HCT116 (cell line): ENCODE measurements around the gene CUBN. TPM values are rescaled to one million over a fixed set of nuclear protein-coding genes. Genes with fewer than 3 reads are reported as not detected.

ENCODE experiments used
- ATAC-seq: fragments of 200-7000 bp; cut with Tn5 transposase; 2 replicates; pipeline ENCODE4 v1.9.1; 2020; ENCODE audit warnings: mild to moderate bottlenecking, moderate library complexity
- BruUV-seq: library from RNA; stranded (reverse); fragments of 400-500 nt; replicated peaks from 2 replicates; lab custom pipeline; 2021; lab: Mats Ljungman, UMichigan
- CTCF ChIA-PET: fragments of 300-600 bp; sonication (Branson Sonifier 250); formaldehyde crosslinking; loops from one replicate; lab custom pipeline; 2021; ENCODE audit warnings: antibody characterized with exemption; lab: Charles Lee
- POLR2A ChIA-PET: fragments of 300-600, 350-600 bp; sonication (Branson Sonifier 250); formaldehyde crosslinking; loops from one replicate; lab custom pipeline; 2021; ENCODE audit warnings: antibody characterized with exemption; lab: Charles Lee
- RAD21 ChIA-PET, 2 experiments: fragments of 300-600 bp; sonication (Branson Sonifier 250); formaldehyde crosslinking; loops; one replicate each; lab custom pipeline; 2023; ENCODE audit warnings: low total read pairs in 2 of 2; ENCODE audit not compliant: uncharacterized antibody in 2 of 2, unreplicated experiment in 2 of 2, low non-redundant PET in 1 of 2; lab: Charles Lee
- DNase-seq: peaks from one replicate; pipeline ENCODE4 v3.0.0-alpha.2; 2010; ENCODE audit warnings: low read depth, low spot score
- H2AFZ ChIP-seq: fragments of 200-600 bp; shearing (Covaris generic), sonication (generic); 2 replicates; pipeline ENCODE4 v1.6.1; 2017; ENCODE audit warnings: low read depth, mixed run types, mixed read lengths, antibody characterized with exemption, low read length; ENCODE audit not compliant: poor library complexity, severe bottlenecking
- H3K27ac ChIP-seq: 2 replicates; pipeline ENCODE4 v1.5.1; 2012; ENCODE audit warnings: low read depth, low read length
- H3K27me3 ChIP-seq: fragments of 200-600 bp; sonication (generic); 2 replicates; pipeline ENCODE4 v1.6.1; 2016; ENCODE audit warnings: mixed run types, low read length, mixed read lengths; ENCODE audit not compliant: insufficient read depth
- H3K36me3 ChIP-seq, 2 experiments: fragments of 200-500 bp in 1 of 2; fragments of 200-600 bp in 1 of 2; sonication (Bioruptor generic) in 1 of 2; sonication (generic) in 1 of 2; 2 replicates each; pipeline versions ENCODE4 v1.5.1 to v1.6.1; 2014 to 2016; ENCODE audit warnings: low read length in 2 of 2, inconsistent platforms in 1 of 2, mixed read lengths in 1 of 2, mixed run types in 1 of 2; ENCODE audit not compliant: insufficient read depth in 2 of 2, control insufficient read depth in 1 of 2
- H3K4me1 ChIP-seq, 2 experiments: fragments of 200-600 bp in 1 of 2; sonication (generic) in 1 of 2; 2 replicates each; pipeline versions ENCODE4 v1.5.1 to v1.6.1; 2012 to 2017; ENCODE audit warnings: low read length in 2 of 2, inconsistent platforms in 1 of 2, mild to moderate bottlenecking in 1 of 2, mixed read lengths in 1 of 2, mixed run types in 1 of 2, moderate library complexity in 1 of 2; ENCODE audit not compliant: insufficient read depth in 2 of 2, control insufficient read depth in 1 of 2
- H3K4me2 ChIP-seq: fragments of 200-600 bp; sonication (generic); 2 replicates; pipeline ENCODE4 v1.6.1; 2017; ENCODE audit warnings: mixed run types, low read length, mixed read lengths
- H3K4me3 ChIP-seq, 2 experiments: fragments of 200-600 bp in 1 of 2; sonication (generic) in 1 of 2; replicated peaks in 1 of 2; 2 replicates each; pipeline ENCODE4 v1.5.1; 2011 to 2016; ENCODE audit warnings: low read length in 2 of 2, control low read depth in 1 of 2, low read depth in 1 of 2, mild to moderate bottlenecking in 1 of 2, mixed read lengths in 1 of 2, mixed run types in 1 of 2
- H3K79me2 ChIP-seq: fragments of 200-600 bp; sonication (generic); 2 replicates; pipeline ENCODE4 v1.6.1; 2017; ENCODE audit warnings: mild to moderate bottlenecking, mixed run types, low read length, moderate library complexity, mixed read lengths; ENCODE audit not compliant: insufficient read depth
- H3K9ac ChIP-seq: fragments of 200-600 bp; sonication (generic); 2 replicates; pipeline ENCODE4 v1.6.1; 2016; ENCODE audit warnings: low read length, mixed read lengths
- H3K9me2 ChIP-seq: fragments of 200-600 bp; sonication (generic), shearing (Covaris generic); 2 replicates; pipeline ENCODE4 v1.6.1; 2017; ENCODE audit warnings: mixed run types, mild to moderate bottlenecking, moderate library complexity; ENCODE audit not compliant: insufficient read depth
- H3K9me3 ChIP-seq, 2 experiments: fragments of 200-500 bp in 1 of 2; fragments of 200-600 bp in 1 of 2; sonication (Bioruptor generic) in 1 of 2; sonication (generic) in 1 of 2; 2 replicates each; pipeline ENCODE4 v1.6.1; 2014 to 2017; ENCODE audit warnings: low read length in 2 of 2, mixed read lengths in 2 of 2, inconsistent platforms in 1 of 2, low read depth in 1 of 2, mild to moderate bottlenecking in 1 of 2, mixed run types in 1 of 2, moderate library complexity in 1 of 2; ENCODE audit not compliant: control insufficient read depth in 1 of 2, insufficient read depth in 1 of 2
- H4K20me1 ChIP-seq: fragments of 200-600 bp; sonication (generic), shearing (Covaris generic); 2 replicates; pipeline ENCODE4 v1.6.1; 2017; ENCODE audit warnings: mixed run types, mild to moderate bottlenecking, moderate library complexity; ENCODE audit not compliant: insufficient read depth
- ATF3 ChIP-seq: IDR thresholded peaks from 2 replicates; pipeline ENCODE4 v1.6.1; 2012
- CBX3 ChIP-seq: IDR thresholded peaks from 2 replicates; pipeline ENCODE4 v1.6.1; 2012; ENCODE audit warnings: low read depth
- CTCF ChIP-seq, 3 experiments: fragments of 200-600 bp in 1 of 3; sonication (generic) in 1 of 3; IDR thresholded peaks in 2 of 3; conservative IDR thresholded peaks in 1 of 3; 2 replicates each; pipeline ENCODE4 v1.5.1; 2012 to 2017; ENCODE audit warnings: low read depth in 2 of 3, low read length in 2 of 3, antibody characterized with exemption in 1 of 3, borderline replicate concordance in 1 of 3, control low read depth in 1 of 3, mild to moderate bottlenecking in 1 of 3, mixed read lengths in 1 of 3, mixed run types in 1 of 3, moderate library complexity in 1 of 3; ENCODE audit not compliant: insufficient read depth in 1 of 3
- EGR1 ChIP-seq: IDR thresholded peaks from 2 replicates; pipeline ENCODE4 v1.6.1; 2012; ENCODE audit warnings: low read depth
- EZH2 ChIP-seq: fragments of 200-600 bp; sonication (generic); IDR thresholded peaks from 2 replicates; pipeline ENCODE4 v1.6.1; 2017; ENCODE audit warnings: antibody characterized with exemption, mixed run types
- EZH2phosphoT487 ChIP-seq: fragments of 200-600 bp; IDR thresholded peaks from 2 replicates; pipeline ENCODE4 v1.6.1; 2018; ENCODE audit warnings: antibody characterized with exemption, borderline replicate concordance
- FOSL1 ChIP-seq: IDR thresholded peaks from 2 replicates; pipeline ENCODE4 v1.6.1; 2012; ENCODE audit warnings: low read depth
- JUND ChIP-seq: IDR thresholded peaks from 2 replicates; pipeline ENCODE4 v1.6.1; 2012
- POLR2A ChIP-seq: IDR thresholded peaks from 2 replicates; pipeline ENCODE4 v1.7.0; 2011; ENCODE audit warnings: borderline replicate concordance; ENCODE audit not compliant: insufficient read depth, insufficient read length; ENCODE audit errors: extremely low read depth
- POLR2AphosphoS5 ChIP-seq: IDR thresholded peaks from 2 replicates; pipeline ENCODE4 v1.6.1; 2011; ENCODE audit warnings: mild to moderate bottlenecking, low read depth, low read length, moderate library complexity
- RAD21 ChIP-seq: IDR thresholded peaks from 2 replicates; pipeline ENCODE4 v1.6.1; 2012; ENCODE audit warnings: low read depth, mild to moderate bottlenecking
- SP1 ChIP-seq: IDR thresholded peaks from 2 replicates; pipeline ENCODE4 v1.6.1; 2012; ENCODE audit warnings: low read depth
- SRF ChIP-seq: IDR thresholded peaks from 2 replicates; pipeline ENCODE4 v1.6.1; 2012; ENCODE audit warnings: low read depth
- ZFX ChIP-seq: fragments of 450-650 bp; IDR thresholded peaks from 2 replicates; pipeline ENCODE4 v1.6.1; 2017
- intact Hi-C: fragments of 100-400 bp; cut with micrococcal nuclease; formaldehyde crosslinking; loops from 2 replicates; pipeline ENCODE4 v1.10.0; 2022
- total RNA-seq: library from RNA; stranded (reverse); gene quantifications from one replicate; pipeline ENCODE4 v1.2.1, GENCODE V29; 2021; ENCODE audit not compliant: unreplicated experiment
- TF ChIP-seq, protein P1 (sequence below): IDR thresholded peaks from 2 replicates; pipeline ENCODE4 v1.6.1; 2011; ENCODE audit warnings: mild to moderate bottlenecking, low read length, moderate library complexity; ENCODE audit not compliant: insufficient replicate concordance; ENCODE audit errors: extremely low read depth
- TF ChIP-seq, protein P2 (sequence below): IDR thresholded peaks from 2 replicates; pipeline ENCODE4 v1.6.1; 2012

Gene CUBN
- total RNA-seq, 1 experiment from 2014 or later: 1.2 TPM

- TF ChIP-seq EZH2 (no peak), SP1 (no peak), SRF (no peak), CTCF (IDR thresholded peaks at IDR 0.05 in 2 of 3, conservative IDR thresholded peaks at IDR 0.05 in 1 of 3; ENCODE audit: borderline replicate concordance in 1 of 3, insufficient read depth in 1 of 3, low read depth in 2 of 3, low read length in 2 of 3) (no peak), FOSL1 (no peak), POLR2A (no peak)
- TF ChIP-seq, protein P1, sequence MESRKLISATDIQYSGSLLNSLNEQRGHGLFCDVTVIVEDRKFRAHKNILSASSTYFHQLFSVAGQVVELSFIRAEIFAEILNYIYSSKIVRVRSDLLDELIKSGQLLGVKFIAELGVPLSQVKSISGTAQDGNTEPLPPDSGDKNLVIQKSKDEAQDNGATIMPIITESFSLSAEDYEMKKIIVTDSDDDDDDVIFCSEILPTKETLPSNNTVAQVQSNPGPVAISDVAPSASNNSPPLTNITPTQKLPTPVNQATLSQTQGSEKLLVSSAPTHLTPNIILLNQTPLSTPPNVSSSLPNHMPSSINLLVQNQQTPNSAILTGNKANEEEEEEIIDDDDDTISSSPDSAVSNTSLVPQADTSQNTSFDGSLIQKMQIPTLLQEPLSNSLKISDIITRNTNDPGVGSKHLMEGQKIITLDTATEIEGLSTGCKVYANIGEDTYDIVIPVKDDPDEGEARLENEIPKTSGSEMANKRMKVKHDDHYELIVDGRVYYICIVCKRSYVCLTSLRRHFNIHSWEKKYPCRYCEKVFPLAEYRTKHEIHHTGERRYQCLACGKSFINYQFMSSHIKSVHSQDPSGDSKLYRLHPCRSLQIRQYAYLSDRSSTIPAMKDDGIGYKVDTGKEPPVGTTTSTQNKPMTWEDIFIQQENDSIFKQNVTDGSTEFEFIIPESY: no peak
Measured at GRCh38 chr10:17025444-17026295, 103.9 kb downstream of the CUBN start (continued).

GRCh38 chr10:17024461-17024860 lies 105.2 kb downstream of the CUBN start:
- no peaks in the 10 kb centered on the region for H3K27me3 ChIP-seq
- H3K36me3 ChIP-seq: no peaks in the 10 kb centered on the region
- no peak overlapping the region for H2AFZ ChIP-seq
- H3K4me1 ChIP-seq: peaks cover 19 to 43% of the 10 kb centered on the region in 2 experiments; a peak in 3 of 4 replicates
- no peaks in the 10 kb centered on the region for H3K79me2 ChIP-seq
- no peak overlapping the region for H3K4me3 ChIP-seq
- ChIA-PET CTCF (no interaction called here), POLR2A (interaction anchor here (1.5 kb wide), 1 partner anchor 132 kb away, joined by 3 read pairs; no protein-coding TSS in a partner anchor), RAD21 (interaction anchor here in 1 of 2 experiments (0.6 kb wide), 1 partner anchor 153 kb away, joined by 3 read pairs; no protein-coding TSS in a partner anchor)
- no peaks in the 10 kb centered on the region for H3K9me3 ChIP-seq
- H3K4me2 ChIP-seq: no peak overlapping the region
- intact Hi-C loops: no loop called here
- H3K27ac ChIP-seq: no peak overlapping the region
- ATAC-seq (no peak), DNase-seq (no peak)
- BruUV-seq: no TSS peak
- H3K9ac ChIP-seq: no peak overlapping the region
- no peaks in the 10 kb centered on the region; the same call in 1 of the 2 replicates for H3K9me2 ChIP-seq
- H4K20me1 ChIP-seq: no peaks in the 10 kb centered on the region
- TF ChIP-seq ZFX (no peak), EZH2 (no peak), POLR2A (no peak), RAD21 (no peak), FOSL1 (no peak), SRF (no peak), JUND (no peak), EGR1 (no peak), CBX3 (no peak), ATF3 (no peak), CTCF (IDR thresholded peaks at IDR 0.05 in 2 of 3, conservative IDR thresholded peaks at IDR 0.05 in 1 of 3; ENCODE audit: borderline replicate concordance in 1 of 3, insufficient read depth in 1 of 3, low read depth in 2 of 3, low read length in 2 of 3) (no peak), SP1 (no peak), POLR2AphosphoS5 (no peak), EZH2phosphoT487 (no peak)
- TF ChIP-seq, protein P2, sequence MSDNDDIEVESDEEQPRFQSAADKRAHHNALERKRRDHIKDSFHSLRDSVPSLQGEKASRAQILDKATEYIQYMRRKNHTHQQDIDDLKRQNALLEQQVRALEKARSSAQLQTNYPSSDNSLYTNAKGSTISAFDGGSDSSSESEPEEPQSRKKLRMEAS: no peak
